Lower lobe of right lung (tissue), 2 donors: Measurements from ENCODE around the gene REEP6. TPM values are rescaled to one million over a fixed set of nuclear protein-coding genes. Genes with fewer than 3 reads are reported as not detected.

Experiments
- ATAC-seq, 2 donors: fragments of 200-7000 bp; cut with Tn5 transposase; one replicate each; pipeline ENCODE4 v1.9.1; 2020 to 2022; ENCODE audit warnings: mild to moderate bottlenecking in 2 of 2, moderate library complexity in 2 of 2
- DNase-seq: peaks from one replicate; pipeline ENCODE4 v3.0.0-alpha.2; 2020
- H3K27ac ChIP-seq: fragments of 200-600 bp; one replicate; pipeline ENCODE4 v1.8.0; 2022
- H3K27me3 ChIP-seq: fragments of 200-600 bp; one replicate; pipeline ENCODE4 v1.8.0; 2022; ENCODE audit warnings: low read depth
- H3K36me3 ChIP-seq: fragments of 200-600 bp; one replicate; pipeline ENCODE4 v1.8.0; 2022; ENCODE audit warnings: mild to moderate bottlenecking
- H3K4me1 ChIP-seq: fragments of 200-600 bp; one replicate; pipeline ENCODE4 v1.8.0; 2022
- H3K4me3 ChIP-seq: fragments of 200-600 bp; one replicate; pipeline ENCODE4 v1.8.0; 2022; ENCODE audit warnings: mild to moderate bottlenecking
- H3K9me3 ChIP-seq: fragments of 200-600 bp; one replicate; pipeline ENCODE4 v1.8.0; 2022
- CTCF ChIP-seq: fragments of 200-600 bp; IDR thresholded peaks from one replicate; pipeline ENCODE4 v1.8.0; 2022; ENCODE audit warnings: antibody characterized with exemption, mild to moderate bottlenecking
- intact Hi-C: fragments of 100-400 bp; cut with DNase I; formaldehyde crosslinking; loops from one replicate; pipeline ENCODE4 v1.11.0; 2022
- total RNA-seq: library from RNA; stranded (reverse); fragmentation: NEBNext Ultra II Directional; extraction: Animal tissue kit (Norgen Biotek cat#: 25700); gene quantifications from one replicate; pipeline ENCODE4 v1.2.1, GENCODE V29; 2021
- donor health status: DM: no; HTN: yes; CAD: no; lungs with severe emphysema.

The REEP6 gene
- total RNA-seq, 1 donor from 2014 or later: 2.5 TPM

- no peak overlapping the region for H3K27ac ChIP-seq
- no peaks in the 10 kb centered on the region for H3K36me3 ChIP-seq
- intact Hi-C loops: no loop called here
- no peak for ATAC-seq
- H3K4me3 ChIP-seq: no peak overlapping the region
- TF ChIP-seq CTCF: no peak
- no peaks in the 10 kb centered on the region for H3K9me3 ChIP-seq
- peaks cover 69% of the 10 kb centered on the region for H3K27me3 ChIP-seq
- DNase-seq: no peak
- H3K4me1 ChIP-seq: no peaks in the 10 kb centered on the region
These were observed 34.4 kb downstream of the REEP6 start for GRCh38 chr19:1525343-1525742.

GRCh38 chr19:1526066-1526778 is 35.2 kb downstream of the REEP6 start:
- no peaks in the 10 kb centered on the region for H3K9me3 ChIP-seq
- DNase-seq (no peak), ATAC-seq (no peak)
- H3K27me3 ChIP-seq: peaks cover 69% of the 10 kb centered on the region
- intact Hi-C loops: no loop called here
- no peaks in the 10 kb centered on the region for H3K36me3 ChIP-seq
- no peaks in the 10 kb centered on the region for H3K4me1 ChIP-seq
- H3K4me3 ChIP-seq: no peak overlapping the region
- no peak overlapping the region for H3K27ac ChIP-seq
- TF ChIP-seq CTCF: no peak

- intact Hi-C loops: no loop called here
- no peaks in the 10 kb centered on the region for H3K4me1 ChIP-seq
- H3K27ac ChIP-seq: no peak overlapping the region
- no peaks in the 10 kb centered on the region for H3K36me3 ChIP-seq
- no peak overlapping the region for H3K4me3 ChIP-seq
- no peak for TF ChIP-seq CTCF
- DNase-seq (no peak), ATAC-seq (no peak)
- H3K27me3 ChIP-seq: peaks cover 66% of the 10 kb centered on the region
- no peaks in the 10 kb centered on the region for H3K9me3 ChIP-seq
These were observed 36.1 kb downstream of the REEP6 start for GRCh38 chr19:1526979-1527649.

- intact Hi-C loops: no loop called here
- Histone ChIP-seq H3K9me3 (no peaks in the 10 kb centered on the region), H3K27ac (no peak overlapping the region), H3K4me3 (no peak overlapping the region), H3K36me3 (no peaks in the 10 kb centered on the region), H3K4me1 (no peaks in the 10 kb centered on the region), H3K27me3 (peaks cover 63% of the 10 kb centered on the region)
- ATAC-seq (no peak), DNase-seq (no peak)
- TF ChIP-seq CTCF: no peak
These were observed 36.8 kb downstream of the REEP6 start for GRCh38 chr19:1527650-1528309.

GRCh38 chr19:1528596-1529429 is 37.8 kb downstream of the REEP6 start:
- Histone ChIP-seq H3K9me3 (no peaks in the 10 kb centered on the region), H3K36me3 (no peaks in the 10 kb centered on the region), H3K4me3 (no peak overlapping the region), H3K4me1 (no peaks in the 10 kb centered on the region), H3K27me3 (peaks cover 52% of the 10 kb centered on the region), H3K27ac (no peak overlapping the region)
- peak in 1 of 2 donors; percentile 5 for ATAC-seq
- no peak for TF ChIP-seq CTCF
- intact Hi-C loops: no loop called here
- DNase-seq: no peak
